Heart right ventricle (tissue), 16 donors: Measurements from ENCODE around the gene IGFBP7. TPM values are rescaled to one million over a fixed set of nuclear protein-coding genes. Genes with fewer than 3 reads are reported as not detected.

Source experiments
- ATAC-seq, 8 donors: fragments of 200-7000 bp; cut with Tn5 transposase; one replicate each; pipeline ENCODE4 v1.9.1; 2020; ENCODE audit warnings: mild to moderate bottlenecking in 8 of 8, moderate library complexity in 8 of 8, moderate number of reproducible peaks in 1 of 8
- DNase-seq, 2 donors: peaks; one replicate each; pipeline ENCODE4 v3.0.0-alpha.2; 2020
- H3K27ac ChIP-seq, 10 donors: fragments of 200-600 bp; sonication (generic) in 2 of 10; one replicate each; pipeline versions ENCODE4 v1.5.0 to v1.8.0; 2020 to 2022; ENCODE audit warnings: mild to moderate bottlenecking in 3 of 10
- H3K27me3 ChIP-seq, 7 donors: fragments of 200-600 bp; one replicate each; pipeline ENCODE4 v1.8.0; 2021 to 2022; ENCODE audit warnings: mild to moderate bottlenecking in 2 of 7
- H3K36me3 ChIP-seq, 9 donors: fragments of 200-600 bp; sonication (generic) in 1 of 9; one replicate each; pipeline versions ENCODE4 v1.5.0 to v1.8.0; 2020 to 2022; ENCODE audit warnings: mild to moderate bottlenecking in 2 of 9
- H3K4me1 ChIP-seq, 9 donors: fragments of 200-600 bp; sonication (generic) in 1 of 9; one replicate each; pipeline versions ENCODE4 v1.5.0 to v1.8.0; 2020 to 2022; ENCODE audit warnings: mild to moderate bottlenecking in 4 of 9
- H3K4me3 ChIP-seq, 10 donors: fragments of 200-600 bp; sonication (generic) in 2 of 10; one replicate each; pipeline versions ENCODE4 v1.5.0 to v1.8.0; 2020 to 2022; ENCODE audit warnings: mild to moderate bottlenecking in 7 of 10, moderate library complexity in 2 of 10
- H3K9me3 ChIP-seq, 11 donors: fragments of 200-600 bp in 10 of 11; sonication (generic) in 2 of 11; one replicate each; pipeline versions ENCODE4 v1.5.0 to v1.8.0; 2013 to 2022; ENCODE audit warnings: mild to moderate bottlenecking in 2 of 11, control low read depth in 1 of 11, moderate library complexity in 1 of 11
- WGBS, 2 donors: extraction: QIAGEN DNeasy Blood & Tissue Kit; methylation state at CpG; one replicate each; pipeline ENCODE4 v1.1.7; 2013; ENCODE audit warnings: inconsistent platforms in 1 of 2; 5-methylcytosine and 5-hydroxymethylcytosine counted together
- intact Hi-C, 10 donors: fragments of 100-400 bp; cut with DNase I; formaldehyde crosslinking; loops; one replicate each; pipeline versions ENCODE4 v1.11.1 to v1.14.2; 2022
- polyA plus RNA-seq, 2 donors: library from polyadenylated mRNA; stranded (reverse); fragments of 200-250 nt; gene quantifications; one replicate each; pipeline ENCODE4 v1.2.3, GENCODE V29; 2013
- total RNA-seq, 10 donors: library from RNA; stranded (reverse); fragmentation: NEBNext Ultra II Directional in 3 of 10; extraction: Animal tissue kit (Norgen Biotek cat#: 25700) in 3 of 10; gene quantifications; one replicate each; pipeline versions ENCODE4 v1.2.1 to v1.2.4, GENCODE V29; 2021 to 2023
- TF ChIP-seq, protein P1 (sequence below), 9 donors: fragments of 200-600 bp; sonication (generic) in 2 of 9; IDR thresholded peaks; one replicate each; pipeline versions ENCODE4 v1.5.0 to v1.8.0; 2021 to 2022; ENCODE audit warnings: antibody characterized with exemption in 9 of 9, mild to moderate bottlenecking in 5 of 9, moderate library complexity in 1 of 9
- donor health status: Arrhythmogenic right ventricular cardiomyopathy.
- donor health status: ischemic (EF 13 %, LVEDD 7.1; RV severe dilation, severe dysfunction).
- donor health status: healthy with polysubstance abuse.
- donor health status: DM: no; HTN: yes; CAD: no.
- donor health status: DM: no; HTN: no; CAD: no.
- donor health status: ischemic (EF 25% LVEDD 6.9; RV normal size, moderate dysfunction).
- donor health status: ischemic (EF 25% LVEDD 5.7; RV mildly dilated, moderate dysfunction).
- donor health status: healthy.
- donor health status: DM: yes; HTN: yes; CAD: no.
- donor health status: Ischemic cardiomyopathy.
- donor health status: ischemic (EF 35%, LVEDD 5.7; RV mildly dilated, moderate dysfunction).
- donor health status: nonischemic (EF 11% LVEDD 7.7; RV severe dilation, severe dysfunction).
- donor health status: DM: yes; HTN: yes; CAD: no.
- donor health status: PGD.
- donor health status: ischemic (EF 29% LVEDD 5.4; RV normal size, mild dysfunction).
- donor health status: nonischemic (EF 23%, LVEDD 6.1; RV moderate dilation, normal function).

IGFBP7 gene
- total and polyA plus RNA-seq, 12 donors, result 498 to 1,251 (median 626) TPM

- DNase-seq (no peak), ATAC-seq (no peak)
- Histone ChIP-seq H3K4me3 (peak overlapping the region in 2 of 10 donors; percentile 5 to 10), H3K4me1 (peaks cover 22 to 100% (median 70%) of the 10 kb centered on the region in 9 donors), H3K27me3 (no peaks in the 10 kb centered on the region), H3K27ac (peak overlapping the region; percentile 32 to 93 (median 84)), H3K36me3 (peaks cover 0 to 23% (median 4%) of the 10 kb centered on the region in 9 donors), H3K9me3 (peaks cover 0 to 4% (median 0%) of the 10 kb centered on the region in 11 donors)
- TF ChIP-seq, protein P1, sequence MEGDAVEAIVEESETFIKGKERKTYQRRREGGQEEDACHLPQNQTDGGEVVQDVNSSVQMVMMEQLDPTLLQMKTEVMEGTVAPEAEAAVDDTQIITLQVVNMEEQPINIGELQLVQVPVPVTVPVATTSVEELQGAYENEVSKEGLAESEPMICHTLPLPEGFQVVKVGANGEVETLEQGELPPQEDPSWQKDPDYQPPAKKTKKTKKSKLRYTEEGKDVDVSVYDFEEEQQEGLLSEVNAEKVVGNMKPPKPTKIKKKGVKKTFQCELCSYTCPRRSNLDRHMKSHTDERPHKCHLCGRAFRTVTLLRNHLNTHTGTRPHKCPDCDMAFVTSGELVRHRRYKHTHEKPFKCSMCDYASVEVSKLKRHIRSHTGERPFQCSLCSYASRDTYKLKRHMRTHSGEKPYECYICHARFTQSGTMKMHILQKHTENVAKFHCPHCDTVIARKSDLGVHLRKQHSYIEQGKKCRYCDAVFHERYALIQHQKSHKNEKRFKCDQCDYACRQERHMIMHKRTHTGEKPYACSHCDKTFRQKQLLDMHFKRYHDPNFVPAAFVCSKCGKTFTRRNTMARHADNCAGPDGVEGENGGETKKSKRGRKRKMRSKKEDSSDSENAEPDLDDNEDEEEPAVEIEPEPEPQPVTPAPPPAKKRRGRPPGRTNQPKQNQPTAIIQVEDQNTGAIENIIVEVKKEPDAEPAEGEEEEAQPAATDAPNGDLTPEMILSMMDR (IDR thresholded peaks at IDR 0.05), result no peak
- 49 to 55% methylated on average over 1 of the region's 1 CpG for WGBS, 2 donors
- intact Hi-C loops, result loop anchor here in 5 of 10 donors (2.0 to 10.0 kb wide), 4 partner anchors 63 to 71 kb away; partner anchors contain the start of gene IGFBP7 (in 4 of the 5)
These were observed 65.9 kb downstream of the IGFBP7 start for GRCh38 chr4:57044279-57044678.

- Histone ChIP-seq H3K4me1 (peaks cover 18 to 100% (median 63%) of the 10 kb centered on the region in 9 donors), H3K9me3 (peaks cover 0 to 4% (median 0%) of the 10 kb centered on the region in 11 donors), H3K27me3 (no peaks in the 10 kb centered on the region), H3K27ac (peak overlapping the region; percentile 48 to 93 (median 84)), H3K4me3 (peak overlapping the region in 3 of 10 donors; percentile 5 to 10 (median 5)), H3K36me3 (peaks cover 0 to 30% (median 4%) of the 10 kb centered on the region in 9 donors)
- DNase-seq (peak in 1 of 2 donors; percentile 75), ATAC-seq (peak; percentile 58 to 84 (median 73))
- intact Hi-C loops, result loop anchor here in 7 of 10 donors (2.0 to 10.0 kb wide), 5 partner anchors 59 to 71 kb away; partner anchors contain the start of gene IGFBP7 (in 5 of the 7)
- TF ChIP-seq, protein P1 (IDR thresholded peaks at IDR 0.05), result no peak
- WGBS, 2 donors, result 37 to 41% methylated on average over 6 of the region's 6 CpGs
These were observed 66.6 kb downstream of the IGFBP7 start for GRCh38 chr4:57043347-57044251.

GRCh38 chr4:57042711-57043169 is 67.4 kb downstream of the IGFBP7 start:
- no peaks in the 10 kb centered on the region for H3K27me3 ChIP-seq
- H3K9me3 ChIP-seq, result peaks cover 0 to 4% (median 0%) of the 10 kb centered on the region in 11 donors
- DNase-seq (peak; percentile 49 to 55), ATAC-seq (peak; percentile 54 to 76 (median 68))
- 11% methylated on average over 5 of the region's 5 CpGs for WGBS, 2 donors
- intact Hi-C loops, result loop anchor here in 7 of 10 donors (2.0 to 10.0 kb wide), 5 partner anchors 60 to 72 kb away; partner anchors contain the start of gene IGFBP7 (in 4 of the 7)
- TF ChIP-seq, protein P1 (IDR thresholded peaks at IDR 0.05), result no peak
- peaks cover 18 to 98% (median 61%) of the 10 kb centered on the region in 9 donors for H3K4me1 ChIP-seq
- H3K4me3 ChIP-seq, result peak overlapping the region in 1 of 10 donors; percentile 5
- peak overlapping the region; percentile 48 to 93 (median 84) for H3K27ac ChIP-seq
- H3K36me3 ChIP-seq, result peaks cover 0 to 39% (median 4%) of the 10 kb centered on the region in 9 donors

DNA sequence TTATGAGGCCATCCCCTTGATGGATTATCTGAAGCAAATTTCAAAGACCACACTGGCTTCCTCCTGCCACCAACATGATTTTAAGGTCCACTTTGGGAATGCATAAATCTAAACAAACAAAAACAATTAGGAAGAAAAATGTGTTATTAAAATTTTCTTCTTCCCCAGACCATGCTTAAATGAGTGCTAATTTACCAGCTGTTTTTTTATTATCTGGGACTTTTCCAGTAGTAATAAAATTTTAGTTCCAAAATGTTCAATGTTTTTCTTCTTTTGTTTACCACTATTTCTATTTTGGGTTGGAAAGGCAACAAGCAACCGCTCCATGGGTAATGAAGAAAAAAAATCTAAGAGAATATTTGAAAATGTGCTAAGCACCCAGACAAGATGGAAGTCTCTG is 69.2 kb downstream of the IGFBP7 start:
- TF ChIP-seq, protein P1 (IDR thresholded peaks at IDR 0.05), result no peak
- DNase-seq (no peak), ATAC-seq (no peak)
- no peak overlapping the region for H3K4me3 ChIP-seq
- peaks cover 18 to 81% (median 52%) of the 10 kb centered on the region in 9 donors for H3K4me1 ChIP-seq
- WGBS, 2 donors, result 70 to 81% methylated on average over 1 of the region's 1 CpG
- no peaks in the 10 kb centered on the region for H3K9me3 ChIP-seq
- H3K27ac ChIP-seq, result peak overlapping the region in 6 of 10 donors; percentile 5 to 93 (median 85)
- intact Hi-C loops, result loop anchor here in 4 of 10 donors (5.0 to 10.0 kb wide), 3 partner anchors 66 to 74 kb away; partner anchors contain the start of gene IGFBP7 (in 3 of the 4)
- peaks cover 0 to 55% (median 4%) of the 10 kb centered on the region in 9 donors for H3K36me3 ChIP-seq
- H3K27me3 ChIP-seq, result no peaks in the 10 kb centered on the region
